Endothelial cell of umbilical vein (primary cell): ENCODE data around the gene CHIT1. TPM values are rescaled to one million over a fixed set of nuclear protein-coding genes. Genes with fewer than 3 reads are reported as not detected.
"Not testable (repeated sequence)": the region's sequence is repeated elsewhere in the genome, so short reads cannot be mapped to it uniquely, and the experiment has no call there.

Source experiments
- BruUV-seq: library from RNA; stranded (reverse); fragments of 400-500 nt; replicated peaks from 2 replicates; lab custom pipeline; 2021; lab: Mats Ljungman, UMichigan
- CTCF ChIA-PET: fragments of 300-600, 350-600 bp; sonication (Branson Sonifier 250); formaldehyde crosslinking; loops from one replicate; lab custom pipeline; 2021; ENCODE audit warnings: antibody characterized with exemption, inconsistent platforms; lab: Charles Lee
- POLR2A ChIA-PET: fragments of 300-600, 350-600 bp; sonication (Branson Sonifier 250); formaldehyde crosslinking; loops from one replicate; lab custom pipeline; 2021; ENCODE audit warnings: antibody characterized with exemption, inconsistent platforms; lab: Charles Lee
- DNase-seq: peaks from one replicate; pipeline ENCODE4 v3.0.0-alpha.2; 2011; ENCODE audit warnings: low read depth, low spot score
- FAIRE-seq: peaks from 2 replicates; lab custom pipeline; 2011; peaks lifted over from hg19 to GRCh38; lab: Jason Lieb, UNC
- H2AFZ ChIP-seq: 2 replicates; pipeline ENCODE4 v1.6.0; 2012; ENCODE audit warnings: low read depth, low read length, control low read depth, inconsistent platforms
- H3K27ac ChIP-seq: 2 replicates; pipeline ENCODE4 v1.5.1; 2011; ENCODE audit warnings: low read depth, mild to moderate bottlenecking, control low read depth, low read length, moderate library complexity; ENCODE audit not compliant: insufficient read depth
- H3K27me3 ChIP-seq, 2 experiments: 2 replicates each; pipeline versions ENCODE4 v1.6.0 to v1.6.1; 2011; ENCODE audit warnings: low read length in 2 of 2, mixed read lengths in 1 of 2; ENCODE audit not compliant: control insufficient read depth in 2 of 2, insufficient read depth in 2 of 2
- H3K36me3 ChIP-seq, 2 experiments: 2 replicates in 1 of 2; 3 replicates in 1 of 2; pipeline ENCODE4 v1.5.1; 2011; ENCODE audit warnings: low read length in 2 of 2, mild to moderate bottlenecking in 1 of 2, moderate library complexity in 1 of 2; ENCODE audit not compliant: control insufficient read depth in 2 of 2, insufficient read depth in 2 of 2; ENCODE audit errors: extremely low read depth in 1 of 2
- H3K4me1 ChIP-seq: 3 replicates; pipeline ENCODE4 v1.5.1; 2011; ENCODE audit warnings: mild to moderate bottlenecking, low read length; ENCODE audit not compliant: control insufficient read depth, insufficient read depth; ENCODE audit errors: extremely low read depth
- H3K4me2 ChIP-seq: 2 replicates; pipeline ENCODE4 v1.6.1; 2011; ENCODE audit warnings: low read length, control low read depth, mixed read lengths; ENCODE audit not compliant: insufficient read depth
- H3K4me3 ChIP-seq, 3 experiments: fragments of 200-600 bp in 1 of 3; sonication (generic), shearing (Covaris generic) in 1 of 3; replicated peaks in 1 of 3; 2 replicates each; pipeline ENCODE4 v1.5.1; 2011 to 2016; ENCODE audit warnings: control low read depth in 3 of 3, low read length in 3 of 3, mild to moderate bottlenecking in 2 of 3, inconsistent platforms in 1 of 3, low read depth in 1 of 3, moderate library complexity in 1 of 3; ENCODE audit not compliant: insufficient read depth in 1 of 3
- H3K79me2 ChIP-seq: 2 replicates; pipeline ENCODE4 v1.6.0; 2012; ENCODE audit warnings: low read length, inconsistent platforms; ENCODE audit not compliant: control insufficient read depth, insufficient read depth
- H3K9ac ChIP-seq: replicated peaks from 2 replicates; pipeline ENCODE3; 2011; ENCODE audit warnings: low read length, control low read depth; ENCODE audit not compliant: insufficient read depth; ENCODE audit errors: extremely low read depth
- H3K9me1 ChIP-seq: replicated peaks from 3 replicates; pipeline ENCODE4 v1.6.0; 2011; ENCODE audit warnings: mild to moderate bottlenecking, low read length; ENCODE audit not compliant: control insufficient read depth, insufficient read depth; ENCODE audit errors: extremely low read depth
- H3K9me3 ChIP-seq: replicated peaks from 2 replicates; pipeline ENCODE4 v1.5.1; 2012; ENCODE audit warnings: low read length, inconsistent platforms; ENCODE audit not compliant: control insufficient read depth, insufficient read depth
- H4K20me1 ChIP-seq: replicated peaks from 2 replicates; pipeline ENCODE3; 2011; ENCODE audit warnings: mild to moderate bottlenecking, low read length; ENCODE audit not compliant: control insufficient read depth, insufficient read depth; ENCODE audit errors: extremely low read depth
- CTCF ChIP-seq, 2 donors: IDR thresholded peaks; 1 replicate in 1 of 2; 2 replicates in 1 of 2; pipeline ENCODE4 v1.5.1; 2011; ENCODE audit warnings: low read length in 2 of 2, mild to moderate bottlenecking in 2 of 2, moderate library complexity in 2 of 2, control low read depth in 1 of 2, inconsistent platforms in 1 of 2, low read depth in 1 of 2; ENCODE audit not compliant: insufficient read depth in 1 of 2; ENCODE audit errors: extremely low read depth in 1 of 2
- EZH2 ChIP-seq: IDR thresholded peaks from 2 replicates; pipeline ENCODE4 v1.6.1; 2012; ENCODE audit warnings: borderline replicate concordance, low read depth, mild to moderate bottlenecking, moderate library complexity, low read length, inconsistent platforms; ENCODE audit not compliant: severe bottlenecking
- GATA2 ChIP-seq: IDR thresholded peaks from 2 replicates; pipeline ENCODE4 v1.7.0; 2011; ENCODE audit warnings: low read depth, mild to moderate bottlenecking, moderate library complexity, mixed read lengths, low read length; ENCODE audit not compliant: insufficient read length, insufficient read depth
- MAX ChIP-seq: IDR thresholded peaks from 2 replicates; pipeline ENCODE4 v1.6.1; 2011; ENCODE audit not compliant: insufficient read depth, insufficient read length
- POLR2A ChIP-seq: IDR thresholded peaks from 2 replicates; pipeline ENCODE4 v1.6.1; 2012; ENCODE audit warnings: low read depth, mild to moderate bottlenecking, control low read depth, low read length
- POLR2AphosphoS5 ChIP-seq: IDR thresholded peaks from 2 replicates; pipeline ENCODE4 v1.6.1; 2012; ENCODE audit warnings: low read depth, mild to moderate bottlenecking, control low read depth, low read length, moderate library complexity; ENCODE audit not compliant: insufficient read depth
- dilution Hi-C: fragments of 300-500 bp; cut with MboI; formaldehyde crosslinking; loops from one replicate; pipeline ENCODE4 v1.15.0; 2019; ENCODE audit warnings: low sequenced_read_pairs; ENCODE audit not compliant: extremely low pct_ligation_motif_present
- intact Hi-C: fragments of 100-400 bp; cut with micrococcal nuclease; formaldehyde crosslinking; loops from one replicate; pipeline ENCODE4 v1.10.0; 2022
- polyA plus RNA-seq, 4 experiments: library from polyadenylated mRNA; depleted of rRNA in 3 of 4; stranded (reverse) in 3 of 4; unstranded in 1 of 4; fragments of >200 nt; gene quantifications; 2 replicates each; pipeline versions ENCODE4 v1.2.1 to v1.2.3, GENCODE V29; 2011 to 2012; ENCODE audit warnings: missing spikeins in 1 of 4
- total RNA-seq: library from RNA; stranded (reverse); gene quantifications from 2 replicates; pipeline ENCODE4 v1.2.3, GENCODE V29; 2021

The CHIT1 gene
- total and polyA plus RNA-seq, 2 donors (not counting 3 experiments of a cell fraction or from before 2014, with no cell fraction given) = not detected

- H3K27ac ChIP-seq = no peak overlapping the region
- intact Hi-C loops = loop anchor here (1.0 to 5.0 kb wide), 4 partner anchors 60 to 435 kb away; no protein-coding TSS in a partner anchor
- POLR2A ChIA-PET = interaction anchor here (0.9 kb wide), 1 partner anchor 37 kb away, joined by 3 read pairs; no protein-coding TSS in a partner anchor
Measured at GRCh38 chr1:203267347-203267846, 37.9 kb upstream of the CHIT1 start.

GRCh38 chr1:203266140-203266539 is 36.7 kb upstream of the CHIT1 start:
- H3K9me3 ChIP-seq, H3K36me3 ChIP-seq, H3K4me2 ChIP-seq, FAIRE-seq, BruUV-seq, dilution Hi-C loops, H3K27ac ChIP-seq, H3K4me3 ChIP-seq, H3K79me2 ChIP-seq, DNase-seq, H3K9me1 ChIP-seq, POLR2A ChIA-PET, H3K4me1 ChIP-seq, H4K20me1 ChIP-seq, H3K27me3 ChIP-seq, H3K9ac ChIP-seq, H2AFZ ChIP-seq: not testable (repeated sequence)
- intact Hi-C loops = loop anchor here (5.0 kb wide), 1 partner anchor 436 kb away; no protein-coding TSS in a partner anchor
- CTCF ChIA-PET = interaction anchor here (1.3 to 19.8 kb wide), 3 partner anchors 69 to 225 kb away, joined by 3 to 1014 read pairs (median 207); no protein-coding TSS in a partner anchor

More at GRCh38 chr1:203267347-203267846, 37.9 kb upstream of the CHIT1 start:
- no TSS peak for BruUV-seq
- H4K20me1 ChIP-seq = no peaks in the 10 kb centered on the region
- peak; percentile 95 for DNase-seq
- H3K9me1 ChIP-seq = no peaks in the 10 kb centered on the region
- H3K9ac ChIP-seq = peak overlapping the region; percentile 50
- TF ChIP-seq EZH2 = no peak
- peak; percentile 46 for TF ChIP-seq POLR2A
- no peak for TF ChIP-seq GATA2
- no peak for TF ChIP-seq MAX
- TF ChIP-seq POLR2AphosphoS5 = peak; percentile 22
- TF ChIP-seq CTCF (IDR thresholded peaks at IDR 0.05; ENCODE audit: extremely low read depth in 1 of 2, insufficient read depth in 1 of 2, low read depth in 1 of 2, low read length in 2 of 2) = peak; percentile 84 to 88
- peak overlapping the region; percentile 94 for H3K4me2 ChIP-seq
- H3K4me3 ChIP-seq = peak overlapping the region; percentile 55 to 89 (median 89)
- FAIRE-seq = peak; percentile 92
- H2AFZ ChIP-seq = peak overlapping the region; percentile 99
- H3K36me3 ChIP-seq = no peaks in the 10 kb centered on the region
- no peaks in the 10 kb centered on the region for H3K9me3 ChIP-seq
- dilution Hi-C loops = no loop called here
- CTCF ChIA-PET = interaction anchor here (0.6 to 19.8 kb wide), 81 partner anchors 8 to 481 kb away, joined by 3 to 1014 read pairs (median 5); partner anchors contain the start of genes BTG2, FMOD, MYOG and PPFIA4
- H3K4me1 ChIP-seq = peaks cover 4% of the 10 kb centered on the region
- no peaks in the 10 kb centered on the region for H3K79me2 ChIP-seq
- H3K27me3 ChIP-seq = no peaks in the 10 kb centered on the region
